Middle frontal gyrus (tissue), 1 donor: ENCODE data around the gene HCN1.

Experiments used
- DNase-seq: peaks from one replicate; pipeline ENCODE4 v3.0.0-alpha.2; 2015; ENCODE audit warnings: low spot score; ENCODE audit errors: extremely low spot score

The HCN1 gene

DNA sequence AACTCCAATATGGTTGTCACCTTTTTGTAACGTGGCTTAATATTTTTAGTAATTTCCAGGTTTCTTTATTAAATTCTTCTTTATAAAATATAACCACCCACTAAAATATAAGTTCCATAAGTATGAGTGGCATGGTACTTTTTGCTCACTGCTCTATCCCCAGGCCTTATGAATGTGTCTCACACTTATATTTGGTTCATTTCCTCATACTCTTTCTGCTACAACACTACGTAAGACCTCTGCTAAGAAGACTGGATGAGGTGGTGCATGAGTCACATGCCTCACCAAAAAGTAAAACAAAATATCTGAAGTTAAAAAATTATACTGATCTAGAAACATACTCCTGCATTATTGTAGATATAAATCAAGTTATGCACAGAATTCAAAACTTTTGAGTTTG is 400.9 kb downstream of the HCN1 start:
- no peak for DNase-seq

DNA sequence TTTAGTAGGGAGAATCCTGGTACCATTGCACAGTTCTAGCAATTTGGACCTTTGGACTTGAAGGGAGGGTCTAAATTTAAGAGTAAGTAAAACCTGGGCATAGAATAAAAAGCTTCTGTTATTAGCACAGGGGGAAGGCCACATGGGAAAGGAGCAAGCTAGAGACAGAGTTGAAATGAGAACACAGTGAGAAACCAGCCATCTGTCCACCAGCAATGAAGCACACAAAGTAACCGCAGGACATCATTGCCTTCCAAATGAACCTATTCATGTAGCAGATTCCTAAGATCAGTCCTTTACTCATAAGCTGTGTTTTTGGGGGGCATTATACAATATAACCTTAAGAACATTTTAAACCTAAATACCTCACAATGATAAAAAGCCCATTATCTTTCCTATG is 407.4 kb downstream of the HCN1 start:
- no peak for DNase-seq

DNA sequence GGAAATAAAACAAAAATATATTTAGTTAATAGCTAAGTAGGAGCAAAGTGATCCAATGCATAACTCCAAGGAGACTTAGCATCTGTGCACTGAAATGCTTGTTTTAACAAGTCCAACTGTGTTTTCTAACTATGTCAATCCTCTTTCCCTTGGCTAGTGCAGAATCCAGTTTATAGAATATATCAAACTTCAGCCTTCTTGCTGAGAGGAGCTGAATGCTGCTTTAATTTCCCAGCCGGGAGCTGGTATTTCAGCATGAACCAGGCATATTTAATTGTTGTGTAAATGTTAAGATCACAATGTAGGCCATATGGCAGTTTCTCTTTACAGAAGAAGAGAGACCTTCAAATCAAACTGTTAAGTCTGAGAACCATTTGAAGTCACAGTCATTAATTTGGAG is 411.7 kb downstream of the HCN1 start:
- no peak for DNase-seq

DNA sequence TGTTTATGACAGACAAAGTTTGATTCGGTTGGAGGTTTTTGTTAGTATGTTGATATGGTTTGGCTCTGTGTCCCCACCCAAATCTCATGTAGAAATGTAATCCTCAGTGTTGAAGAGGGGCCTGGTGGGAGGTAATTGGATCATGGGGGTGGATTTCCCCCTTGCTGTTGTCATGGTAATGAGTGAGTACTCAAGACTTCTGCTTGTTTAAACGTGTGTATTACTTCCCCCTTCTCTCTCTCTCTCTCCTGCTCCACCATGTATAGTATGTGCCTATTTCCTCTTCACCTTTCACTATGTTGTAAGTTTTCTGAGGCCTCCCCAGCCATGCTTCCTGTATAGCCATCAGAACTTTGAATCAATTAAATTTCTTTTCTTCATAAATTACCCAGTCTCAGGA is 415.1 kb downstream of the HCN1 start:
- no peak for DNase-seq

DNA sequence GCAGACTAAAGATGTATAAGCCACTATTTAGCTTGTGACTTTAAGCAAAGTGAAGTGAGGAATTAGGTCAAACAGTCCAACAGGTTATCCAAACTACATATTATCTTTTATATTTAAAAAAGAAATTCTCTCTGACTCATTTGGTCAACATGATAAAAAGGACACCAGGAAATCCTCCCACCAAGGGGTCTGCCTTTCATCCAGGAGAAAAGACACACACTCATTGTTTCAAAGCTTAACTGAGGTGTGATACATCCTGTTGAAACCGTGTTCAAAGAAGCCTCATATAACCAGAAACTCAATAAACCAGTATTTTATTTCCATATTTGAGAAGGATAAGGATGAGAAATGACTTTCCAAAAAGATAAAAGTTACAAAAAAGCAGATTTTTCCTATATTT is 417.1 kb downstream of the HCN1 start:
- DNase-seq, result no peak

DNA sequence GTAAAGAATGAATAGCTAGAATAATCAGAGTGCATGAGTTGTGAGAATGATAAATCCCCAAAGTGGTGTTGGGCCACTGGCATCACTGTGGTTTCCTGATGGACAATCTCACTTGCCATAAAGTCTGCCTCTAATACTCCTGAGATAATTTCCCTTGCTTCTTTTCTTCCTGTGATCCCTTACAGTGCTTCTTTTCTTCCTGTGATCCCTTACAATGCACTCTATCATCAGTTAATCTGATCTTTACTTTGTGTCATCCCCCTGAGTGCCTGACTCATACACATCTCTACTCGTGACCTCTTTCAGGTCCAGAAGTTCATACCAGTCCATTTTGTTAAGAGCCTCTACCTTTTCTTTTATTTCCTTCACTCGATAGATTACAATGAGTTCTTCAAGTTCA is 418.3 kb downstream of the HCN1 start:
- no peak for DNase-seq

DNA sequence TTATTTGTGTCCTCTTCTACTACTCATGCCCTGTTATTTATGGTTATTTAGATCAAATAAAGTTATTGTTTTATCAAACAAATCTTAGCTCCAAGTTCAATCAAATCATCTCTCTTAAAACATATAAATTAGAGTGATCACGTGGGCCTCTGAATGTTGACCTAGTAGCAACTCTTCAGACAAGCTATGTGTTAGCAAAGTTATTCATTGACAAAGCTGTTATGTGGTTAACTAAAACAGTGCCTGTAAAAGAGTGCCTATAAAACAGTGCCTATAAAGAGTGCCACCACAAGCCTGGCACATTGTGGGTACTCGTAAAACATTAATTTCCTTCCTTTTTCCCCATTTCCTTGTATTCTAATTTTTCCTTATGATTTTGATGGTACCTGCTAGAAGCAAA is 421.9 kb downstream of the HCN1 start:
- DNase-seq, result no peak

DNA sequence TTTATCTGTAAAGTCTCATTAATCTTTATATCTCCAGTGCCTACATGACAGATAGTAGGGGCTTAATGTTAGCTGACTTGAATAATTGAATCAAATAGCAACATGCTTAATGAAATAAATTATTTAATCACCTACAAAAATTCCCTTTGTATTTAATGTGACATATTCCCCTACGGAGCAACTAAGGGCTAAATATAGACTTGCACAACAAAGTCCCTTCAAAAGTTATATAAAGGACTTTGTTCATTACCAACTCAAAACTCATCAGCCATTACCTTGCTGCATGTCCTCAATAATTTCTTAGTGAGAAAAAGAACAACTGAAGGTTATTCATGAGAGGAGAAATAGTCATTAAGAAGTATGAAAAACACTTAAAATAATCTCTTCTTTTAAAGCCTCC is 424.6 kb downstream of the HCN1 start:
- DNase-seq, result no peak

DNA sequence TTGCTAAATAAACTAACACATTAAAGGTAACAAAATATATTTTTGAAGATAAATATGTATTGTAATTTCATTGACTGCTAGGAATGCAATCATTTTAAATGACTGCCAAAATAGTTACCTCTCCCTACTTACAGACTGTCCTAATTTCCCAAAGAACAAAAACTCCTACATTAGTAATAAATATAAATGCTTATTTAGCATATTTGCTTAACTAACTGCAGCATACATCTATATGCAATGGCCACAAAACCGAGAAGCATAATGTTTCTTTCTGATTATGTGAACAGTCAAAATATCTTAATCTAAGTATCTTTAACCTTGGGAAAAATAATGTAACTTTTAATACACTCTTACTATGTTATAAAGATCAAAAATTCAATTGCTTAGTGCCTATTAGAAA is 431.7 kb downstream of the HCN1 start:
- no peak for DNase-seq

DNA sequence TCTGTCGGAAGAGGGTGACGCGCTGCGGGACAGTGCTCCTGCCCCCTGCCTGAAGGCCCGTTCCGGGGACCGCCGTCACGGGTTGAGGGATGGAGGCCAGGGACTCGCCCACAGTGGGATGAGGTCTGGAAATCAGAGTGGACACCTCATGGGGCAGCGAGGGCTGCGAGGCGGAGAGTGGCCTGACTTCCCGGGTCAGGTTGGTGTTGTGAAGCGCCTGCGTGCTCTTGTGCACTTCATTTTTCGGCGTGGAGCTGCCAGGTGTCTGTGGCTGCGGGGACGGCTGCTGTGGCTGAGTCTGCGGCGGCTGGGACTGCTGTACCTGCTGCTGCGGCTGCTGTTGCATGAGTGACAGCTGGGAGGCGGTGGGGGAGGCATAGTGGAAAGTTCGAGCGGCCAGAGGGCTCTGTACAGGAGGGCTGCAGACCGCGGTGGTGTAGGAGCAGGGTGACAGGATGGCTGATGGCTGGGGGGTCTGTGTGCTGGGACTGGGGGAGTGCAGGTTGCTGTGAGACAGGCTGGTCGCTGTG is 434.1 kb downstream of the HCN1 start:
- no peak for DNase-seq

DNA sequence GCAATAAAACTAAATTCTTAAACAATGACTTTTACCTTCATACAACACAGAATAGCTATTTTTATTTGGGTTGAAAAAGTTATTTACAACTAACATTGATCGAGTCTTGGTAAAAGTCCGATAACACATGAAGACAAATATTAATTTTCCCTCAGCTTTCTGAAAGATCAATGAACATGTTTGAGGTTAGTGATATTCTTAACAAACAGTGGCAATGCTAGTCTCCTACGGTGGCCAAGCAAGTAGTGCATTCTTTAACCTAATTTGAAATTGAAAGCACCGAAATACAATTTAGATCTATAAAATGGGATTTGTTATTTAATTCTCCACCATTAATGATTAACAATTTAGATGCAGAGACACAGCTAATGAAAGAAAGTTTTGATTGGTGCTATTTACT is 435.1 kb downstream of the HCN1 start:
- no peak for DNase-seq

DNA sequence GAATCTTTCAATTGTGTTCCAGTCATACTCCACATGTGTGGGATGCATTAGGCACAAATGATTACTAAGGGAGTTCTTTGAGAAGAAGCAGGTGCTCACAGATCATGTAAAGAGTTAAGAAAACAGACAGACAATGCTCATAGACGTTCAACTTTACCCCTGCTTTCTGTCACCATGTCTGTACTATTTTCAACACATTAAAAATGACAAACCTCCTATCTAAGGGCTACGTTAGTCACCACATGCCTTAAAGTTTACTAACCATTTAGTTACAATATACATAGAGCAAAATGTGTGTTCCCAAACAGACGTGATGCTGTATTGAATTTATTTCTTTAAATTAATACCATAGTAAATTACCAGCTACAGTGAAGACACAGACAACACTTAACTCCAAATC is 435.9 kb downstream of the HCN1 start:
- DNase-seq, result no peak

DNA sequence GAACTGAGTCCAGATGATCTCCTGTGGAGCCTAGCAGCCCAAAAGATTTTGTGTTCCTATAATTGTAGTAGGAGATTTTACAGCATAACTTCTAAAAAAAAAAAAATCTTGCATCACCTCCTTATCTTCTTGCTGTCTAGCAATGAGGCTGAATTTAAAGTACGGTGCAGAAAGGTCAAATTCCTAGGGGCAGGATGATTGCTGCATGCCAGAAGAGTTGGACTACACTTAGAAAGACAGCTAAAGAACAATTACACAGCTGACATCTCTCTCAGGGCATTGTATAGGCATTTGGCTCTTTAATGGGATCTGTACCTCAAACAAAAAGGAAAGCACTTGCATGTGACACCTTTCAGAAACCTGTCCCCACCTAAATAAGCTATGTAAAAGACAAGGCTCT is 443.2 kb downstream of the HCN1 start:
- DNase-seq, result no peak

DNA sequence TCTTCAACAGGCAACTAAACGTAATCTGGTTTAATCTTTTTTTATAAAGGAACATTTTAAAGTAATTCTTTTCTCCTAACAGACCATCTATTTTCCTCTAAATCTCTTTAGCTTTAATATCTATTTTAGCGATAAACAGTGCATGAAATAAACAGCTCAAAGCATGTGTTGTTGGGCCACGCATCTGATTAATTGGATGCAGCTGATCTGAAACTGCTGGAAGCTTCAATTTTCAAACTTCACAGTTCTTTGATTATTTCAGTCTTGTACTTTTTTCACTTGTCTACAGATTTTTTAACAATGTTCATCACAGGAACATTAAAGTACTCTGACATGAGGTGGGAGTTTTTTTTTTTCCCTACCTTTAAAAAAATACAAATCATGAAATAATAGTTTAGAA is 443.6 kb downstream of the HCN1 start:
- no peak for DNase-seq

DNA sequence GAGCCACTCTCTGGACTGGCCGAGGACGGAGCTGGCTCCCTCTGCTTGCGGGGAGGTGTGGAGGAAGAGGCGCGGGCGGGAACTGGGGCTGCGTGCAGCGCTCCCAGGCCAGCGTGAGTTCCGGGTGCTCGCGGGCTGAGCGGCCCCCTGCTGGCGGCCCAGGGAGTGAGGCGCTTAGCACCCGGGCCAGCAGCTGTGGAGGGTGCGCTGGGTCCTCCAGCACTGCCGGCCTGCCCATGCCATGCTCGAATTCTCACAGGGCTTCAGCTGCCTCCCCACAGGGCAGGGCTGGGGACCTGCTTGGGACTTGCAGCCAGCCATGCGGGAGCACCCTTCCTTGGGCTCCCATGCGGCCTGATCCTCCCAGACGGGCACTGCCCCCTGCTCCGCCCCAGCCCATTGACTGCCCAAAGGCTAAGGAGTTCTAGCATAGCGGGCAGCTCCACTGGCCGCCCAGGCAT is 470.6 kb downstream of the HCN1 start:
- no peak for DNase-seq

DNA sequence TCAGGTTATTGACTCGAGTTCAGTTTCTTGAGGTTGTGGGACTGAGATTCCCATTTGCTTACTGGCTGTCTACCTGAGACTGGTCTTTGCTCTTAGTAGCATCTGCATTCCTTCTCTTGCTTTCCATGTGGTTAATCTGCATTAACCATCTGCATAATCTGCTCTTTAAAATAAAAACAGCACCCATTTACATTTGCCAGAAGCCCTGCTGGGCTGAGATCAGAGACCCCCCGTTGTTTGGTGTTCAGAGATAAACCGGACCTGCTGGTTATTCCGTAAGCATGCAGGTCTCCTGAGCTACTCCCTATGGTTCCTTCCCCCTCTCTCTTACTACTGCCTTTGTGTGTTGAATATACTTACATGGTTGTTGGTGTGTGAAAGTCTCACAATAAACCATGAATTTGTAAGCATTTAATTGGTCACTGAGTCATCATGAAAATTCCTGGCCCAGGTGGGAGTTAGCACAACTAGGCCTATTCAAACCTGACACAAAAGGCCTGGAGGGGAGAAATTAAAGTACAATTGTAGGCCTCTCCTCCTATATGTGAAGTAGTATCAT is 490.7 kb downstream of the HCN1 start:
- DNase-seq, result no peak
